H1 (cell line): ENCODE data around the gene INO80. TPM values are rescaled to one million over a fixed set of nuclear protein-coding genes. Genes with fewer than 3 reads are reported as not detected.

Source experiments
- CTCF ChIA-PET: fragments of 300-600 bp; sonication (Branson Sonifier 250); formaldehyde crosslinking; loops from one replicate; lab custom pipeline; 2021; ENCODE audit not compliant: partially characterized antibody; lab: Charles Lee
- POLR2A ChIA-PET: fragments of 300-600 bp; sonication (Branson Sonifier 250); formaldehyde crosslinking; loops from one replicate; lab custom pipeline; 2021; ENCODE audit warnings: inconsistent platforms; ENCODE audit not compliant: partially characterized antibody; lab: Charles Lee
- DNase-seq, 2 experiments: peaks; one replicate each; pipeline versions ENCODE4 v3.0.0 to v3.0.0-alpha.2; 2010 to 2022; ENCODE audit warnings: low spot score in 2 of 2, low read depth in 1 of 2, mixed read lengths in 1 of 2
- FAIRE-seq: peaks from 2 replicates; lab custom pipeline; 2011; peaks lifted over from hg19 to GRCh38; lab: Jason Lieb, UNC
- H2AFZ ChIP-seq: 2 replicates; pipeline ENCODE4 v1.8.1; 2012; ENCODE audit warnings: low read length, inconsistent platforms
- H2AK5ac ChIP-seq: 2 replicates; pipeline ENCODE4 v1.6.1; 2013; ENCODE audit warnings: low read depth, low read length
- H2BK120ac ChIP-seq: replicated peaks from 2 replicates; pipeline ENCODE3; 2013; ENCODE audit warnings: low read depth, low read length, inconsistent platforms
- H2BK12ac ChIP-seq: 2 replicates; pipeline ENCODE4 v1.6.1; 2013; ENCODE audit warnings: low read depth, low read length
- H2BK15ac ChIP-seq: 2 replicates; pipeline ENCODE4 v1.6.1; 2013; ENCODE audit warnings: low read length
- H2BK20ac ChIP-seq: 2 replicates; pipeline ENCODE4 v1.6.1; 2013; ENCODE audit warnings: low read length
- H2BK5ac ChIP-seq: 2 replicates; pipeline ENCODE4 v1.6.1; 2013; ENCODE audit warnings: low read depth, low read length
- H3K14ac ChIP-seq: 2 replicates; pipeline ENCODE4 v1.6.1; 2013; ENCODE audit warnings: inconsistent platforms; ENCODE audit not compliant: insufficient read length
- H3K18ac ChIP-seq: 2 replicates; pipeline ENCODE4 v1.6.1; 2013; ENCODE audit warnings: low read length; ENCODE audit errors: extremely low read depth
- H3K23ac ChIP-seq: 2 replicates; pipeline ENCODE4 v1.6.1; 2013; ENCODE audit warnings: inconsistent platforms; ENCODE audit not compliant: insufficient read length
- H3K23me2 ChIP-seq: 2 replicates; pipeline ENCODE4 v1.6.1; 2013; ENCODE audit warnings: low read depth, low read length
- H3K27ac ChIP-seq: 2 replicates; pipeline ENCODE4 v1.6.1; 2011; ENCODE audit warnings: low read depth, low read length, inconsistent platforms
- H3K27me3 ChIP-seq, 4 experiments: replicated peaks in 1 of 4; 1 replicate in 1 of 4; 2 replicates in 3 of 4; pipeline versions ENCODE4 v1.6.1 to v1.8.1; 2011 to 2013; ENCODE audit warnings: low read length in 3 of 4, mild to moderate bottlenecking in 3 of 4, inconsistent platforms in 2 of 4, mixed read lengths in 2 of 4, moderate library complexity in 1 of 4; ENCODE audit not compliant: control insufficient read depth in 3 of 4, insufficient read depth in 3 of 4; ENCODE audit errors: extremely low read depth in 1 of 4
- H3K36me3 ChIP-seq, 4 experiments: 2 replicates each; pipeline versions ENCODE4 v1.6.1 to v1.8.1; 2011 to 2013; ENCODE audit warnings: mild to moderate bottlenecking in 4 of 4, low read length in 3 of 4, moderate library complexity in 2 of 4, control low read depth in 1 of 4, inconsistent platforms in 1 of 4; ENCODE audit not compliant: insufficient read depth in 4 of 4, control insufficient read depth in 2 of 4
- H3K4ac ChIP-seq: replicated peaks from 2 replicates; pipeline ENCODE3; 2013; ENCODE audit warnings: low read length, low read depth, mixed read lengths, inconsistent platforms; ENCODE audit not compliant: insufficient read length
- H3K4me1 ChIP-seq, 4 experiments: replicated peaks in 1 of 4; 1 replicate in 1 of 4; 2 replicates in 3 of 4; pipeline versions ENCODE4 v1.6.1 to v1.8.1; 2011 to 2013; ENCODE audit warnings: low read length in 3 of 4, inconsistent platforms in 2 of 4, mixed read lengths in 1 of 4; ENCODE audit not compliant: insufficient read depth in 4 of 4, control insufficient read depth in 3 of 4
- H3K4me2 ChIP-seq, 2 experiments: 2 replicates each; pipeline versions ENCODE4 v1.6.1 to v1.8.1; 2011 to 2013; ENCODE audit warnings: low read depth in 2 of 2, low read length in 2 of 2, control low read depth in 1 of 2, inconsistent platforms in 1 of 2, mild to moderate bottlenecking in 1 of 2; ENCODE audit not compliant: insufficient read depth in 1 of 2
- H3K4me3 ChIP-seq, 4 experiments: fragments of 200-600, 300-600 bp in 1 of 4; sonication (generic), shearing (Covaris generic), sonication (Bioruptor Twin) in 1 of 4; 2 replicates each; pipeline versions ENCODE4 v1.5.1 to v1.8.1; 2011 to 2016; ENCODE audit warnings: low read length in 4 of 4, low read depth in 3 of 4, control low read depth in 2 of 4, inconsistent platforms in 2 of 4, mild to moderate bottlenecking in 2 of 4, mixed read lengths in 1 of 4, moderate library complexity in 1 of 4; ENCODE audit not compliant: insufficient read depth in 2 of 4; ENCODE audit errors: extremely low read depth in 1 of 4
- H3K56ac ChIP-seq: replicated peaks from 2 replicates; pipeline ENCODE3; 2013; ENCODE audit warnings: low read depth, mild to moderate bottlenecking, mixed read lengths, low read length, inconsistent platforms; ENCODE audit not compliant: insufficient read length
- H3K79me1 ChIP-seq: 2 replicates; pipeline ENCODE4 v1.6.1; 2013; ENCODE audit warnings: low read depth, low read length, control low read depth
- H3K79me2 ChIP-seq, 2 experiments: 2 replicates each; pipeline versions ENCODE4 v1.6.1 to v1.8.1; 2012 to 2013; ENCODE audit warnings: low read length in 2 of 2, mild to moderate bottlenecking in 2 of 2, inconsistent platforms in 1 of 2; ENCODE audit not compliant: insufficient read depth in 2 of 2, control insufficient read depth in 1 of 2
- H3K9ac ChIP-seq, 4 experiments: replicated peaks in 1 of 4; 1 replicate in 1 of 4; 2 replicates in 3 of 4; pipeline versions ENCODE4 v1.6.1 to v1.8.1; 2011 to 2013; ENCODE audit warnings: low read depth in 3 of 4, low read length in 3 of 4, control low read depth in 2 of 4, mild to moderate bottlenecking in 2 of 4, moderate library complexity in 2 of 4, inconsistent platforms in 1 of 4; ENCODE audit errors: extremely low read depth in 1 of 4
- H3K9me3 ChIP-seq, 2 experiments: 2 replicates each; pipeline versions ENCODE4 v1.6.1 to v1.8.1; 2012 to 2013; ENCODE audit warnings: mild to moderate bottlenecking in 2 of 2, moderate library complexity in 2 of 2, control low read depth in 1 of 2, inconsistent platforms in 1 of 2, low read depth in 1 of 2, low read length in 1 of 2, mixed read lengths in 1 of 2; ENCODE audit not compliant: insufficient read depth in 2 of 2
- H4K20me1 ChIP-seq, 2 experiments: replicated peaks in 1 of 2; 2 replicates each; pipeline versions ENCODE3 to v1.8.1; 2011 to 2013; ENCODE audit warnings: inconsistent platforms in 2 of 2, low read length in 2 of 2, mild to moderate bottlenecking in 1 of 2; ENCODE audit not compliant: insufficient read depth in 2 of 2, control insufficient read depth in 1 of 2
- H4K5ac ChIP-seq: 2 replicates; pipeline ENCODE4 v1.6.1; 2013; ENCODE audit warnings: low read length, low read depth, mixed read lengths, inconsistent platforms; ENCODE audit not compliant: insufficient read length
- H4K8ac ChIP-seq: 2 replicates; pipeline ENCODE4 v1.8.0; 2013; ENCODE audit warnings: mild to moderate bottlenecking, moderate library complexity, low read length, inconsistent platforms; ENCODE audit not compliant: insufficient read depth; ENCODE audit errors: extremely low read depth
- H4K91ac ChIP-seq: replicated peaks from 2 replicates; pipeline ENCODE3; 2013; ENCODE audit warnings: low read length, mixed read lengths, inconsistent platforms; ENCODE audit not compliant: insufficient read length
- BACH1 ChIP-seq: IDR thresholded peaks from 2 replicates; pipeline ENCODE4 v1.6.1; 2012; ENCODE audit warnings: low read length, improper control_type of control experiment
- EP300 ChIP-seq, 2 experiments: IDR thresholded peaks; 1 replicate in 1 of 2; 2 replicates in 1 of 2; pipeline ENCODE4 v1.6.1; 2011 to 2012; ENCODE audit warnings: low read depth in 2 of 2, low read length in 2 of 2, mild to moderate bottlenecking in 2 of 2, borderline replicate concordance in 1 of 2, inconsistent platforms in 1 of 2, moderate library complexity in 1 of 2
- KDM1A ChIP-seq: fragments of 200-600, 300-600 bp; sonication (generic); IDR thresholded peaks from 2 replicates; pipeline ENCODE4 v1.7.1; 2016; ENCODE audit warnings: mild to moderate bottlenecking, low read length, borderline replicate concordance
- PHF8 ChIP-seq: fragments of 200-600 bp; sonication (generic); conservative IDR thresholded peaks from 2 replicates; pipeline ENCODE4 v1.7.1; 2012; ENCODE audit warnings: low read depth, mild to moderate bottlenecking, inconsistent platforms, low read length, moderate library complexity
- POLR2AphosphoS5 ChIP-seq: IDR thresholded peaks from 2 replicates; pipeline ENCODE4 v1.6.1; 2011; ENCODE audit warnings: low read depth, low read length
- SIN3A ChIP-seq, 2 experiments: IDR thresholded peaks in 1 of 2; conservative IDR thresholded peaks in 1 of 2; 2 replicates each; pipeline ENCODE4 v1.6.1; 2011 to 2012; ENCODE audit warnings: low read length in 2 of 2, improper control_type of control experiment in 1 of 2, low read depth in 1 of 2, mild to moderate bottlenecking in 1 of 2
- SP2 ChIP-seq: IDR thresholded peaks from 2 replicates; pipeline ENCODE4 v1.6.1; 2012; ENCODE audit warnings: mild to moderate bottlenecking, low read length, inconsistent platforms
- TCF12 ChIP-seq: IDR thresholded peaks from 2 replicates; pipeline ENCODE4 v1.6.1; 2011; ENCODE audit warnings: low read depth, mild to moderate bottlenecking, low read length
- WGBS, 2 experiments: shearing (Covaris generic) in 1 of 2; methylation state at CpG; one replicate each; pipeline versions ENCODE4 v1.1.6 to v1.1.7; 2013 to 2015; ENCODE audit warnings: low lambda C conversion rate in 2 of 2, mixed read lengths in 2 of 2, inconsistent platforms in 1 of 2, low coverage in 1 of 2, missing lambda C conversion rate in 1 of 2; ENCODE audit not compliant: insufficient replicate concordance in 2 of 2, insufficient coverage in 1 of 2, insufficient read length in 1 of 2; ENCODE audit errors: extremely low coverage in 1 of 2, missing lambda C conversion rate in 1 of 2; 5-methylcytosine and 5-hydroxymethylcytosine counted together
- polyA plus RNA-seq, 7 experiments: library from polyadenylated mRNA; depleted of rRNA in 3 of 7; stranded (reverse) in 5 of 7; unstranded in 2 of 7; fragments of >200 nt in 5 of 7; fragments of 200-250 nt in 2 of 7; gene quantifications; 1 replicate in 5 of 7; 2 replicates in 1 of 7; 4 replicates in 1 of 7; pipeline versions ENCODE4 v1.2.1 to v1.2.3, GENCODE V29; 2011 to 2013; ENCODE audit warnings: missing spikeins in 2 of 7, mixed read lengths in 2 of 7
- total RNA-seq: library from RNA; stranded (reverse); fragmentation: NEBNext Ultra II Directional; extraction: Animal tissue kit (Norgen Biotek cat#: 25700); gene quantifications from 2 replicates; pipeline ENCODE4 v1.2.1, GENCODE V29; 2021

INO80 gene
- total and polyA plus RNA-seq, 2 of the 8 experiments (the other 6 are each of a cell fraction or from before 2014, with no cell fraction given) = 4.3 to 24.5 TPM

- Histone ChIP-seq H3K4me1 (no peaks in the 10 kb centered on the region), H3K23me2 (no peaks in the 10 kb centered on the region), H3K36me3 (peaks cover 0 to 16% (median 9%) of the 10 kb centered on the region in 4 experiments; a peak in 5 of 8 replicates), H3K27me3 (no peaks in the 10 kb centered on the region), H4K5ac (no peak overlapping the region), H4K8ac (no peak overlapping the region), H4K20me1 (peaks cover 0 to 5% of the 10 kb centered on the region in 2 experiments), H2AFZ (no peak overlapping the region), H4K91ac (no peak overlapping the region), H3K14ac (no peak overlapping the region), H3K23ac (no peak overlapping the region), H3K4ac (no peak overlapping the region), H3K79me1 (no peaks in the 10 kb centered on the region; the same call in 1 of the 2 replicates), H2BK5ac (no peak overlapping the region), H3K18ac (no peak overlapping the region), H3K27ac (no peak overlapping the region), H3K79me2 (no peaks in the 10 kb centered on the region), H2AK5ac (no peak overlapping the region), H2BK120ac (no peak overlapping the region), H3K9me3 (no peaks in the 10 kb centered on the region), H2BK20ac (no peak overlapping the region), H2BK12ac (no peak overlapping the region), H2BK15ac (no peak overlapping the region), H3K9ac (no peak overlapping the region), H3K4me2 (no peak overlapping the region), H3K56ac (no peak overlapping the region), H3K4me3 (no peak overlapping the region)
- DNase-seq (no peak), FAIRE-seq (no peak)
- POLR2A ChIA-PET = interaction anchor here (2.1 kb wide), 1 partner anchor 119 kb away, joined by 5 read pairs; no protein-coding TSS in a partner anchor
- CTCF ChIA-PET = interaction anchor here (0.6 to 13.4 kb wide), 15 partner anchors 11 to 482 kb away, joined by 3 to 257 read pairs (median 4); partner anchors contain the start of gene VPS18
- TF ChIP-seq SIN3A (conservative IDR thresholded peaks at IDR 0.05 in 1 of 2, IDR thresholded peaks at IDR 0.05 in 1 of 2; ENCODE audit: low read depth in 1 of 2, low read length in 2 of 2) (no peak), POLR2AphosphoS5 (no peak), EP300 (IDR thresholded peaks at IDR 0.05; ENCODE audit: borderline replicate concordance in 1 of 2, low read depth in 2 of 2, low read length in 2 of 2) (no peak), KDM1A (no peak), SP2 (no peak), BACH1 (no peak), PHF8 (no peak), TCF12 (no peak)
- WGBS, 2 experiments = 89% methylated on average over 4 of the region's 4 CpGs; no CpG with 5 or more reads in 1 of the 2 experiments
These were observed 90.7 kb downstream of the INO80 start for GRCh38 chr15:41025393-41025792.
